Ishikawa (cell line): ENCODE data around the gene SEMA5A.

ENCODE experiments used
- CEBPB ChIP-seq: IDR thresholded peaks from 2 replicates; pipeline ENCODE4 v1.6.1; 2012
- CREB1 ChIP-seq: IDR thresholded peaks from 2 replicates; pipeline ENCODE4 v1.6.1; 2012; ENCODE audit warnings: low read depth
- EGR1 ChIP-seq: IDR thresholded peaks from 2 replicates; pipeline ENCODE4 v1.6.1; 2012
- EP300 ChIP-seq: IDR thresholded peaks from 2 replicates; pipeline ENCODE4 v1.6.1; 2012; ENCODE audit warnings: borderline replicate concordance
- FOXM1 ChIP-seq: IDR thresholded peaks from 2 replicates; pipeline ENCODE4 v1.6.1; 2012; ENCODE audit warnings: low read depth, borderline replicate concordance
- NFIC ChIP-seq: IDR thresholded peaks from 2 replicates; pipeline ENCODE4 v1.6.1; 2012
- RAD21 ChIP-seq: IDR thresholded peaks from 2 replicates; pipeline ENCODE4 v1.6.1; 2012; ENCODE audit warnings: low read depth
- TAF1 ChIP-seq: IDR thresholded peaks from 2 replicates; pipeline ENCODE4 v1.6.1; 2012; ENCODE audit warnings: low read depth, mild to moderate bottlenecking
- TCF12 ChIP-seq: IDR thresholded peaks from 2 replicates; pipeline ENCODE4 v1.6.1; 2012; ENCODE audit warnings: low read depth
- TEAD4 ChIP-seq: IDR thresholded peaks from 2 replicates; pipeline ENCODE4 v1.6.1; 2012
- YY1 ChIP-seq: IDR thresholded peaks from 2 replicates; pipeline ENCODE4 v1.6.1; 2012; ENCODE audit warnings: low read depth
- ZBTB7A ChIP-seq: IDR thresholded peaks from 2 replicates; pipeline ENCODE4 v1.6.1; 2012; ENCODE audit warnings: low read depth
- TF ChIP-seq, protein P1 (sequence below): IDR thresholded peaks from 2 replicates; pipeline ENCODE4 v1.6.1; 2012
- TF ChIP-seq, protein P2 (sequence below): IDR thresholded peaks from 2 replicates; pipeline ENCODE4 v1.6.1; 2012
- TF ChIP-seq, protein P3 (sequence below): IDR thresholded peaks from 2 replicates; pipeline ENCODE4 v1.6.1; 2012; ENCODE audit warnings: low read depth, mild to moderate bottlenecking

SEMA5A gene

DNA sequence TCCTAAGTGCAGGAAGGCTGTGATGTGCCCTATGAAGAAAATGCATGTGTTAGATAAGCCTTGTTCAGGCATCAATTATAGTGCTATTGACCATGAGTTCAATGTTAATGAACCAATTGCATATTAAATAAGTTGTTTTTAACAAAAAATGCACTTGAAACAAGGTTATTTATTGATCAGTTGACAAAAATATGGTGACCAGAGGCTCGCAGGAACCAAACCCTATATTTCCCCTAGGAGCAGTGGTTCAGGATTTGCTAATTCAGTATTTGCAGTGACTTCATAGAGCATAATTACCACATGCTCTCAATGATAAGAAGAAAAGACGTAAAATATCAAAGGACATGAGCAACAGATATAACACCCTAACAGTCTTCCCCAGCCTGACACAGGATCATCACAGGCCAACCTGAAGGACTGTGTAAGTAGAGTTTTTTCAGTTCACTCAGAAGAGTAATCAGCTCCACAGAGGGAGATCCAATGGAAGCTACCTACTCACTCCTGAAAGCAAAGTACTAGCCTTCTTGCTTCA, 92.3 kb downstream of the SEMA5A start:
- TF ChIP-seq CREB1, result no peak
- no peak for TF ChIP-seq TEAD4

DNA sequence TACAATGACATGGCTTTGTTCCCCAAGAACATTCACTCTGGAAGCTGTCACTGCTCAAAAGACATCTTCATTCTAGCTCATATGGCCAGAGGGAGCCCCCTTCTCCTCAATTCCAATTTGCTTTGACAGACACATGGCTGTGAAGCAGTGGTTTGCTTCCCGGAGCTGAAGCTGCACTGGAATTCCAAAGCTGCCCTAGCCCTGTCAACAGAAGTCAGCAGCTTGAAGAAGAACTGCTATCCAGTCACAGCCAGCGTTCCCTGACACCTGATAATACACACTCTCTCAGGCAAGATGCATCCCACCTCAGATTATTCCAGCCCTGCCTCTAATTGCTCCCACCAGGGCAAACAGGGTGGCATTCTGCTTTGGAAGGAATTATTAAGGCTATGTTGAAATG, 93.7 kb downstream of the SEMA5A start:
- TF ChIP-seq TCF12, result no peak
- no peak for TF ChIP-seq CEBPB
- no peak for TF ChIP-seq RAD21
- TF ChIP-seq ZBTB7A, result no peak
- TF ChIP-seq, protein P1, sequence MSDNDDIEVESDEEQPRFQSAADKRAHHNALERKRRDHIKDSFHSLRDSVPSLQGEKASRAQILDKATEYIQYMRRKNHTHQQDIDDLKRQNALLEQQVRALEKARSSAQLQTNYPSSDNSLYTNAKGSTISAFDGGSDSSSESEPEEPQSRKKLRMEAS, result no peak
- no peak for TF ChIP-seq YY1
- no peak for TF ChIP-seq EGR1
- TF ChIP-seq, protein P2, sequence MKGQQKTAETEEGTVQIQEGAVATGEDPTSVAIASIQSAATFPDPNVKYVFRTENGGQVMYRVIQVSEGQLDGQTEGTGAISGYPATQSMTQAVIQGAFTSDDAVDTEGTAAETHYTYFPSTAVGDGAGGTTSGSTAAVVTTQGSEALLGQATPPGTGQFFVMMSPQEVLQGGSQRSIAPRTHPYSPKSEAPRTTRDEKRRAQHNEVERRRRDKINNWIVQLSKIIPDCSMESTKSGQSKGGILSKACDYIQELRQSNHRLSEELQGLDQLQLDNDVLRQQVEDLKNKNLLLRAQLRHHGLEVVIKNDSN, result no peak
- no peak for TF ChIP-seq TAF1
- TF ChIP-seq TEAD4, result no peak
- TF ChIP-seq CREB1, result no peak
- TF ChIP-seq FOXM1, result no peak
- TF ChIP-seq NFIC, result no peak
- TF ChIP-seq, protein P3, sequence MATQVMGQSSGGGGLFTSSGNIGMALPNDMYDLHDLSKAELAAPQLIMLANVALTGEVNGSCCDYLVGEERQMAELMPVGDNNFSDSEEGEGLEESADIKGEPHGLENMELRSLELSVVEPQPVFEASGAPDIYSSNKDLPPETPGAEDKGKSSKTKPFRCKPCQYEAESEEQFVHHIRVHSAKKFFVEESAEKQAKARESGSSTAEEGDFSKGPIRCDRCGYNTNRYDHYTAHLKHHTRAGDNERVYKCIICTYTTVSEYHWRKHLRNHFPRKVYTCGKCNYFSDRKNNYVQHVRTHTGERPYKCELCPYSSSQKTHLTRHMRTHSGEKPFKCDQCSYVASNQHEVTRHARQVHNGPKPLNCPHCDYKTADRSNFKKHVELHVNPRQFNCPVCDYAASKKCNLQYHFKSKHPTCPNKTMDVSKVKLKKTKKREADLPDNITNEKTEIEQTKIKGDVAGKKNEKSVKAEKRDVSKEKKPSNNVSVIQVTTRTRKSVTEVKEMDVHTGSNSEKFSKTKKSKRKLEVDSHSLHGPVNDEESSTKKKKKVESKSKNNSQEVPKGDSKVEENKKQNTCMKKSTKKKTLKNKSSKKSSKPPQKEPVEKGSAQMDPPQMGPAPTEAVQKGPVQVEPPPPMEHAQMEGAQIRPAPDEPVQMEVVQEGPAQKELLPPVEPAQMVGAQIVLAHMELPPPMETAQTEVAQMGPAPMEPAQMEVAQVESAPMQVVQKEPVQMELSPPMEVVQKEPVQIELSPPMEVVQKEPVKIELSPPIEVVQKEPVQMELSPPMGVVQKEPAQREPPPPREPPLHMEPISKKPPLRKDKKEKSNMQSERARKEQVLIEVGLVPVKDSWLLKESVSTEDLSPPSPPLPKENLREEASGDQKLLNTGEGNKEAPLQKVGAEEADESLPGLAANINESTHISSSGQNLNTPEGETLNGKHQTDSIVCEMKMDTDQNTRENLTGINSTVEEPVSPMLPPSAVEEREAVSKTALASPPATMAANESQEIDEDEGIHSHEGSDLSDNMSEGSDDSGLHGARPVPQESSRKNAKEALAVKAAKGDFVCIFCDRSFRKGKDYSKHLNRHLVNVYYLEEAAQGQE, result no peak
- TF ChIP-seq EP300, result no peak

DNA sequence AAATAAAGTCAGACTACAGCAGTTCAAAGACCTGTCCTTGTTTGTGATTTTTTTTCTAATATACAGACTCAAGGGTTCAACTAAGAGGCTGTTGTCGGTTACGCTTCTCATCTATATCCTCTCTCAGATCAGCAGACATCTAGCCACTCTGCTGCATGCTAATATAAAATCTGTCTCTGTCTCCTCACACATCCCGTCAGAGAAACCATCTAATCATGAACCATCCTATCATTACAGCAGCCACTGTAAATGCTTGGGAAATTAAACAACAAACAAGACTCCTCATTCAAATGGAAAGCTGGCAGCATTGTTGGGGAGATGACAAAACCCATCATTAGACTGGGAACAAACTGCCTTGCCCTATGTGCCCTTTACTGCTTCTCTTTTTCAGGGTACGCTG, 94.8 kb downstream of the SEMA5A start:
- TF ChIP-seq, protein P2, result no peak
- TF ChIP-seq EGR1 (no peak), RAD21 (no peak), TEAD4 (no peak), YY1 (no peak), CEBPB (no peak), TCF12 (no peak), ZBTB7A (no peak), TAF1 (no peak)
- TF ChIP-seq, protein P3, result no peak

DNA sequence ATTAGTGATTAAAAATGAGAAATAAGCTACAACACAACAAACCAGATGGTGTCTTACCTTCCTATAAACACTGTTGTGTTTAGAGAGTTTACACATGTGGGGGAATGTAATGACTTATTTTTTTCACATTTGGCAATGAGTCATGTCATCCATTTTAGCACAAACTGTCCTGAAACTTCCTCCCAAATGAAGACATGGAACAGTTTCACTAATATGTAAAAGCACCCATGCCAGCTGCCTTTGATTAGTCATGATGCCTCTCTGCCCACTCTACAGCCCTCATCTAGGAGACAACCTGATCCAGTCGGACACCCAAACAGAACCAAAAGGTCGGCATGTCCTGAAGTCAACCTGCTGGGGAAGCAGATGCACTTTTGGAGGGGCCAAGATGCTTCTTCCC, 98.2 kb downstream of the SEMA5A start:
- no peak for TF ChIP-seq CREB1
- TF ChIP-seq TAF1, result no peak

DNA sequence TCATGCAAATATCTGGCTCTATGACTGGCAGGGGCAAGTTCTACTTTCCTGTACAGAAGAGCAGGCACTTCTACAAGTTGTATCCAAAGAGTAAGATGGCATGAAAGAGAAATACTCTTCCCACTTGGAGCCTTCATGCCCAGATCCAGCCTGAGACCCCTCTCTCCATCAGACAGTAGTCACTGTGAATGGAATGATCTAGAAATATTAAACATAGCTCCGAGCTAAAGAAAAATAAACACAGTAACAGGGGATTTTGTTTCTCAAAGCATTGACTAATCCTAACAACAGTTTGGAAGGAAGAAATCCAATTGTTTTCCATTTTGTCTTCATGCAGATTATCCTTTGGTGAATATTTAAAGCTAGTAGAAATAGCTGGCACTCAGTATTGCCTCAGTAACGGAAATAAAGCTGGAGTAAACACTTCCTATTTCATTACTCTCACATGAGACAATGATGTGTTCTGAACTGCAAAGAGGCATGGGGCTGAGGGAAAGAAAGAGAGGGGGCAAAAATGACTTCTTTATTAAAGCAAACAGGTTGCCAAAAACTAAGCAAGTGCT, 100.0 kb downstream of the SEMA5A start:
- TF ChIP-seq, protein P2, result no peak
- TF ChIP-seq YY1 (no peak), EP300 (no peak), TAF1 (no peak), TCF12 (no peak), NFIC (no peak), FOXM1 (no peak), ZBTB7A (no peak), TEAD4 (no peak), EGR1 (no peak), CREB1 (no peak), CEBPB (no peak), RAD21 (no peak)
- TF ChIP-seq, protein P3, result no peak
- TF ChIP-seq, protein P1, result no peak
